IMR-90 (cell line): ENCODE measurements around the gene ZMAT2. TPM values are rescaled to one million over a fixed set of nuclear protein-coding genes. Genes with fewer than 3 reads are reported as not detected.

ENCODE experiments used
- ATAC-seq: fragments of 200-7000 bp; cut with Tn5 transposase; 2 replicates; pipeline ENCODE4 v1.9.1; 2020; ENCODE audit warnings: low read depth, mild to moderate bottlenecking, moderate library complexity
- BruUV-seq: library from RNA; stranded (reverse); fragments of 400-500 nt; replicated peaks from 2 replicates; lab custom pipeline; 2021; lab: Mats Ljungman, UMichigan
- CTCF ChIA-PET: fragments of 300-600 bp; formaldehyde crosslinking; extraction: SDS; loops from one replicate; lab custom pipeline; 2021; ENCODE audit warnings: antibody characterized with exemption; lab: Yijun Ruan, JAX
- POLR2A ChIA-PET: fragments of 300-600 bp; sonication (Branson Sonifier 250); formaldehyde crosslinking; loops from one replicate; lab custom pipeline; 2022; ENCODE audit warnings: antibody characterized with exemption; ENCODE audit not compliant: unreplicated experiment; lab: Charles Lee
- DNase-seq: peaks from one replicate; pipeline ENCODE4 v3.0.0; 2013
- H2AFZ ChIP-seq: replicated peaks from 2 replicates; pipeline ENCODE3; 2013; ENCODE audit warnings: low read length, mild to moderate bottlenecking; ENCODE audit not compliant: poor library complexity
- H2AK5ac ChIP-seq: 2 replicates; pipeline ENCODE4 v1.6.1; 2013; ENCODE audit warnings: low read depth, low read length, inconsistent platforms
- H2AK9ac ChIP-seq: replicated peaks from 2 replicates; pipeline ENCODE3; 2013; ENCODE audit warnings: mild to moderate bottlenecking, low read depth, low read length, moderate library complexity; ENCODE audit not compliant: poor library complexity
- H2BK120ac ChIP-seq: 2 replicates; pipeline ENCODE4 v1.6.1; 2013; ENCODE audit warnings: low read depth, low read length, inconsistent platforms
- H2BK15ac ChIP-seq: 3 replicates; pipeline ENCODE4 v1.6.1; 2013; ENCODE audit warnings: low read depth, low read length, inconsistent platforms
- H2BK20ac ChIP-seq: 2 replicates; pipeline ENCODE4 v1.6.1; 2013; ENCODE audit warnings: low read depth, mild to moderate bottlenecking, inconsistent platforms, low read length, moderate library complexity
- H2BK5ac ChIP-seq: 2 replicates; pipeline ENCODE4 v1.6.1; 2013; ENCODE audit warnings: mild to moderate bottlenecking, low read depth, low read length, inconsistent platforms; ENCODE audit not compliant: poor library complexity, severe bottlenecking
- H3K14ac ChIP-seq: replicated peaks from 2 replicates; pipeline ENCODE4 v1.6.1; 2013; ENCODE audit warnings: low read depth, low read length, inconsistent platforms
- H3K18ac ChIP-seq: 2 replicates; pipeline ENCODE4 v1.6.1; 2013; ENCODE audit warnings: low read depth, low read length, control low read depth
- H3K23ac ChIP-seq: 2 replicates; pipeline ENCODE4 v1.6.1; 2013; ENCODE audit warnings: low read depth, low read length, inconsistent platforms
- H3K27ac ChIP-seq: 2 replicates; pipeline ENCODE4 v1.5.1; 2013; ENCODE audit warnings: mild to moderate bottlenecking, control low read depth, low read length; ENCODE audit not compliant: insufficient read depth
- H3K27me3 ChIP-seq: 2 replicates; pipeline ENCODE4 v1.6.1; 2013; ENCODE audit warnings: low read length; ENCODE audit not compliant: control insufficient read depth, insufficient read depth
- H3K36me3 ChIP-seq: 2 replicates; pipeline ENCODE4 v1.6.1; 2013; ENCODE audit warnings: low read length, mixed read lengths; ENCODE audit not compliant: control insufficient read depth, insufficient read depth
- H3K4ac ChIP-seq: 2 replicates; pipeline ENCODE4 v1.6.1; 2013; ENCODE audit warnings: low read depth, low read length, inconsistent platforms
- H3K4me1 ChIP-seq: 2 replicates; pipeline ENCODE4 v1.6.1; 2013; ENCODE audit warnings: low read length, mixed read lengths; ENCODE audit not compliant: control insufficient read depth, insufficient read depth
- H3K4me2 ChIP-seq: 2 replicates; pipeline ENCODE4 v1.6.1; 2013; ENCODE audit warnings: low read depth, mild to moderate bottlenecking, control low read depth, low read length, moderate library complexity
- H3K4me3 ChIP-seq: 2 replicates; pipeline ENCODE4 v1.5.1; 2013; ENCODE audit warnings: low read depth, mild to moderate bottlenecking, control low read depth, low read length, moderate library complexity; ENCODE audit not compliant: insufficient read depth
- H3K56ac ChIP-seq: 2 replicates; pipeline ENCODE4 v1.6.1; 2013; ENCODE audit warnings: low read length, inconsistent platforms; ENCODE audit not compliant: insufficient read depth; ENCODE audit errors: extremely low read depth
- H3K79me1 ChIP-seq, 2 experiments: 2 replicates each; pipeline ENCODE4 v1.6.1; 2013; ENCODE audit warnings: low read length in 2 of 2, inconsistent platforms in 1 of 2, low read depth in 1 of 2
- H3K9ac ChIP-seq: 2 replicates; pipeline ENCODE4 v1.6.1; 2013; ENCODE audit warnings: low read depth, low read length, control low read depth
- H3K9me1 ChIP-seq: 2 replicates; pipeline ENCODE4 v1.6.1; 2013; ENCODE audit warnings: low read length, inconsistent platforms; ENCODE audit not compliant: insufficient read depth
- H3K9me3 ChIP-seq: 2 replicates; pipeline ENCODE4 v1.6.1; 2013; ENCODE audit warnings: low read length; ENCODE audit not compliant: control insufficient read depth, insufficient read depth
- H4K20me1 ChIP-seq: 2 replicates; pipeline ENCODE4 v1.6.1; 2013; ENCODE audit warnings: low read length, inconsistent platforms; ENCODE audit not compliant: insufficient read depth
- H4K5ac ChIP-seq: 2 replicates; pipeline ENCODE4 v1.6.1; 2013; ENCODE audit warnings: mild to moderate bottlenecking, low read depth, low read length, control low read depth
- H4K8ac ChIP-seq, 2 experiments: 2 replicates each; pipeline ENCODE4 v1.6.1; 2013; ENCODE audit warnings: low read depth in 2 of 2, low read length in 2 of 2, control low read depth in 1 of 2, inconsistent platforms in 1 of 2
- H4K91ac ChIP-seq: 2 replicates; pipeline ENCODE4 v1.6.1; 2013; ENCODE audit warnings: low read depth, low read length, inconsistent platforms; ENCODE audit not compliant: insufficient read depth
- CEBPB ChIP-seq: IDR thresholded peaks from 2 replicates; pipeline ENCODE4 v1.6.1; 2012; ENCODE audit warnings: low read depth, low read length, improper control_type of control experiment
- CHD1 ChIP-seq: IDR thresholded peaks from 2 replicates; pipeline ENCODE4 v1.6.1; 2012; ENCODE audit warnings: low read depth, low read length, improper control_type of control experiment
- CTCF ChIP-seq: conservative IDR thresholded peaks from 2 replicates; pipeline ENCODE4 v1.5.1; 2012; ENCODE audit warnings: mild to moderate bottlenecking, low read depth, low read length, improper control_type of control experiment
- ELK1 ChIP-seq: fragments of 150-350 bp; IDR thresholded peaks from 2 replicates; pipeline ENCODE4 v1.6.1; 2016; ENCODE audit warnings: low read depth, mild to moderate bottlenecking, low read length, moderate library complexity, borderline replicate concordance
- FOS ChIP-seq: fragments of 150-350 bp; IDR thresholded peaks from 2 replicates; pipeline ENCODE4 v1.6.1; 2016; ENCODE audit warnings: low read depth, low read length
- MXI1 ChIP-seq: IDR thresholded peaks from 2 replicates; pipeline ENCODE4 v1.6.1; 2012; ENCODE audit warnings: low read depth, mild to moderate bottlenecking, low read length, moderate library complexity, borderline replicate concordance
- POLR2A ChIP-seq: IDR thresholded peaks from 2 replicates; pipeline ENCODE4 v1.6.1; 2012; ENCODE audit warnings: mild to moderate bottlenecking, low read depth, low read length
- RCOR1 ChIP-seq: IDR thresholded peaks from 2 replicates; pipeline ENCODE4 v1.6.1; 2012; ENCODE audit warnings: mild to moderate bottlenecking, low read length, improper control_type of control experiment; ENCODE audit not compliant: insufficient replicate concordance
- RFX5 ChIP-seq: IDR thresholded peaks from 2 replicates; pipeline ENCODE4 v1.8.0; 2012; ENCODE audit warnings: low read depth, mild to moderate bottlenecking, low read length, moderate library complexity
- SMC3 ChIP-seq: fragments of 150-350 bp; IDR thresholded peaks from 2 replicates; pipeline ENCODE4 v1.6.1; 2016; ENCODE audit warnings: low read depth, mild to moderate bottlenecking, antibody characterized with exemption, low read length, moderate library complexity
- WGBS, 2 experiments: methylation state at CpG; one replicate each; pipeline versions ENCODE4 v1.1.5 to v1.1.7; 2013; ENCODE audit warnings: missing lambda C conversion rate in 2 of 2; ENCODE audit not compliant: insufficient read length in 1 of 2; ENCODE audit errors: extremely low coverage in 2 of 2; 5-methylcytosine and 5-hydroxymethylcytosine counted together
- dilution Hi-C: fragments of 300-500 bp; cut with HindIII; formaldehyde crosslinking; loops from one replicate; pipeline ENCODE4 v1.14.3; 2018; ENCODE audit warnings: low sequenced_read_pairs; ENCODE audit not compliant: unreplicated experiment
- in situ Hi-C: fragments of 300-500 bp; cut with MboI; formaldehyde crosslinking; loops from 3 replicates; pipeline ENCODE4 v1.14.3; 2019; ENCODE audit warnings: low sequenced_read_pairs, inconsistent platforms, mixed read lengths
- intact Hi-C: fragments of 100-400 bp; cut with micrococcal nuclease; formaldehyde crosslinking; loops from 2 replicates; pipeline ENCODE4 v1.10.0; 2022
- polyA plus RNA-seq, 3 experiments: library from polyadenylated mRNA; depleted of rRNA; stranded (reverse); fragments of >200 nt; gene quantifications; 2 replicates each; pipeline ENCODE4 v1.2.3, GENCODE V29; 2012; ENCODE audit warnings: low replicate concordance in 1 of 3
- total RNA-seq: library from RNA; depleted of rRNA; stranded (reverse); fragments of >200 nt; gene quantifications from 2 replicates; pipeline ENCODE4 v1.2.3, GENCODE V29; 2012
- TF ChIP-seq, protein P1 (sequence below): fragments of 150-350 bp; IDR thresholded peaks from 2 replicates; pipeline ENCODE4 v1.6.1; 2017; ENCODE audit warnings: mild to moderate bottlenecking, antibody characterized with exemption, low read length, low read depth

ZMAT2 gene
- total and polyA plus RNA-seq, 2 of the 4 experiments (the other 2 are of a cell fraction) = 16.3 to 41.2 TPM

- dilution Hi-C loops (no loop called here), in situ Hi-C loops (no loop called here), intact Hi-C loops (no loop called here)
- Histone ChIP-seq H4K91ac (no peak overlapping the region), H4K20me1 (peaks cover 9% of the 10 kb centered on the region), H2BK15ac (no peak overlapping the region), H2AFZ (no peak overlapping the region), H2AK9ac (no peak overlapping the region), H3K27ac (no peak overlapping the region), H3K9me1 (peaks cover 13% of the 10 kb centered on the region; the same call in 1 of the 2 replicates), H3K56ac (no peak overlapping the region), H3K27me3 (no peaks in the 10 kb centered on the region), H3K9me3 (no peaks in the 10 kb centered on the region), H3K36me3 (peaks cover 68% of the 10 kb centered on the region), H3K9ac (no peak overlapping the region), H3K14ac (no peak overlapping the region), H3K4me1 (no peaks in the 10 kb centered on the region; the same call in 1 of the 2 replicates), H3K4me3 (no peak overlapping the region), H2AK5ac (no peak overlapping the region), H3K18ac (no peak overlapping the region), H2BK5ac (no peak overlapping the region), H3K4ac (no peak overlapping the region), H4K8ac (no peak overlapping the region), H3K23ac (no peak overlapping the region), H2BK120ac (no peak overlapping the region), H4K5ac (no peak overlapping the region), H3K4me2 (no peak overlapping the region), H3K79me1 (peaks cover 5 to 30% of the 10 kb centered on the region in 2 experiments; a peak in 3 of 4 replicates), H2BK20ac (no peak overlapping the region)
- CTCF ChIA-PET = no interaction called here
- POLR2A ChIA-PET = no interaction called here
- ATAC-seq = 0 out of 2 replicates have a peak, but pooled peaks have one; percentile 5
- BruUV-seq = no TSS peak
- DNase-seq = no peak
- TF ChIP-seq RCOR1 (no peak), FOS (no peak), ELK1 (no peak), CHD1 (no peak), MXI1 (no peak), POLR2A (no peak; the same call in 1 of the 2 replicates), CEBPB (no peak), RFX5 (no peak), CTCF (no peak), SMC3 (no peak)
- TF ChIP-seq, protein P1, sequence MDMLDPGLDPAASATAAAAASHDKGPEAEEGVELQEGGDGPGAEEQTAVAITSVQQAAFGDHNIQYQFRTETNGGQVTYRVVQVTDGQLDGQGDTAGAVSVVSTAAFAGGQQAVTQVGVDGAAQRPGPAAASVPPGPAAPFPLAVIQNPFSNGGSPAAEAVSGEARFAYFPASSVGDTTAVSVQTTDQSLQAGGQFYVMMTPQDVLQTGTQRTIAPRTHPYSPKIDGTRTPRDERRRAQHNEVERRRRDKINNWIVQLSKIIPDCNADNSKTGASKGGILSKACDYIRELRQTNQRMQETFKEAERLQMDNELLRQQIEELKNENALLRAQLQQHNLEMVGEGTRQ = no peak
- WGBS, 2 experiments = 36% methylated on average over 48 of the region's 70 CpGs; no CpG with 5 or more reads in 1 of the 2 experiments
Observed at GRCh38 chr5:140672455-140673186, 27.6 kb upstream of the ZMAT2 start.
